HG03432 (cell line): ENCODE measurements around the gene TPCN1.

Experiments
- ATAC-seq: cut with Tn5 transposase; IDR thresholded peaks from one replicate; pipeline ENCODE4 v1.9.1; 2021; ENCODE audit warnings: mild to moderate bottlenecking, moderate library complexity; ENCODE audit not compliant: unreplicated experiment

Gene TPCN1

GRCh38 chr12:113239811-113240331 lies 18.6 kb downstream of the TPCN1 start:
- no peak for ATAC-seq

- no peak for ATAC-seq
Observed at GRCh38 chr12:113240395-113240794, 19.1 kb downstream of the TPCN1 start.

DNA sequence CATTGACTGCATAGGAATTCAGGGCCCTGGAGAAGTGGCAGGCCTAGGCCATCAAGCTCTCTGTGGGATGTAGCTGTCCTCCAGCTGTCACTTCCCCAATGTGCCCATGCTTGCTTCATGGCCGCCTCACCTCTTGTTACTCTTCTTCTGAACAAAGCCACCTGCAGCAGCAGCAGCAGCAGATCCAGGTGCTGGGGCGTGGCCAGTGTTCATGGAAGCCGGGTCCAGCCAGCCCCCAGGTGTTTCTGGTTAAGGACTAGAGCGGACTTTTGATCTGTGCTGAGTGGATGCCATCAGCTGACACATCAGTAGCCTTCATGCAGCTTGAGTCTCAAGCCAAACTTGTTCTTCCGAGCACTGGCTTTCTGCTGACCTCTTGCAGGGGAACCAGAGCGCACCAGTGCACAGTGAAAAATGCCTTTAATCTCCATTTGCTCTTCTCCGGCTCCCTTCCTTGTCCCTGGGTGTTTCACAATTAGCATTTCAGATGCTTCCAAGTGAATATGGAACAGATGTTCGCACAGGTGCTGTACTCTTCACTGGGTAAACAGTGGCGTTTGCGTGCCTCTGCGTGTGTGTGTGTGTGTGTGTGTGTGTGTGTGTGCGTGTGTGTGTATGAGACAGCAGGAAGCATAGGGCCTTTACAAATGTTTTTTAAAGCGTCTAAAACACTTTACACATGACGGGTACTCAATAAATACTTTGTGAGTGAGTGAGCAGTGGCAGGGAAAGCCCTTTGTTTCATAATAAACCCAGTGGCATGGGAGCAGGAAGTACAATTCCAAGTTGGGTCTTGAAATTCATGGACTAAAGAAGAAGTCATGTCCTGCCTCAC lies 20.1 kb downstream of the TPCN1 start:
- ATAC-seq: no peak

GRCh38 chr12:113242026-113242418 lies 20.8 kb downstream of the TPCN1 start:
- ATAC-seq: no peak

DNA sequence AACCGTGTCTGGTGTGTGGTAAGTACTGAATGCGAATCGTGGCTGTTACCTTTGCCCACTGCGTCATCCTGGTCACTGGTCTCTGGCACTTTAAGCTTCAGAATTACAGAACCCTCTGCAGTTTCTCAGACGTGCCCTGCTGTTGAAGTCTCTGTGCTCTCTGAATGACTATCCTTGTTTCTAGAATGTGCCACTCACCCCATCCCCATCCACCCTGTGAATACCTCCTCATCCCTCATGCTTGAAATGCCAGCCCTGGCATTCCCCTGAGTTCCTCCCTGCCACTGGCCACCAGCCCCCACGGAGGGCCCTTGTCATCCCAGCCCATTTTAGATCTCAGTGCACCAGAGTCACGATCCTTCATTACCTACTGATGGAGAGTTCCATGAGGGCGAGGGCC lies 21.3 kb downstream of the TPCN1 start:
- no peak for ATAC-seq

DNA sequence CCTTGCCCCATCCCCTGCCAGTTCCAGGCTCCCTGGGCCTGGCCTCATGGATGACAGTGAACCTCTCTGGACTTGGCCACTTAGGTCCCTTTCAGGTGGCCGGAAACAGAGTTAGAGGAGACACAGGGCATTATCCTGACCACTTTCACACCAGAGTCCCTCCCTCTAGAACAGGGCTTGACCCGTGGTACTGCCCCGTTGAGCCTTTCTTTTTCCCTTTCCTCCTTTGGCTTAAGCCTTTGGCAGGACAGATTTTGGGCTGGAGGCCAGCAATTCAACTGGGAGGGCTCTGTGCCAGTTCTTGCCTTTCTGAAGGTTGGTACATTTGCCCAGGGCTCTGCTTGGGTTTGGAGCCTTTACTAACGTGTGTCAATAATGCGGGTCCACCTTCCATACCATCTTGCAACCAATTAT lies 22.8 kb downstream of the TPCN1 start:
- ATAC-seq: no peak

GRCh38 chr12:113244478-113244958 lies 23.3 kb downstream of the TPCN1 start:
- no peak for ATAC-seq

- no peak for ATAC-seq
Observed at GRCh38 chr12:113245695-113246477, 24.6 kb downstream of the TPCN1 start.

GRCh38 chr12:113246478-113247122 lies 25.3 kb downstream of the TPCN1 start:
- no peak for ATAC-seq

GRCh38 chr12:113247123-113248050 lies 26.1 kb downstream of the TPCN1 start:
- no peak for ATAC-seq

DNA sequence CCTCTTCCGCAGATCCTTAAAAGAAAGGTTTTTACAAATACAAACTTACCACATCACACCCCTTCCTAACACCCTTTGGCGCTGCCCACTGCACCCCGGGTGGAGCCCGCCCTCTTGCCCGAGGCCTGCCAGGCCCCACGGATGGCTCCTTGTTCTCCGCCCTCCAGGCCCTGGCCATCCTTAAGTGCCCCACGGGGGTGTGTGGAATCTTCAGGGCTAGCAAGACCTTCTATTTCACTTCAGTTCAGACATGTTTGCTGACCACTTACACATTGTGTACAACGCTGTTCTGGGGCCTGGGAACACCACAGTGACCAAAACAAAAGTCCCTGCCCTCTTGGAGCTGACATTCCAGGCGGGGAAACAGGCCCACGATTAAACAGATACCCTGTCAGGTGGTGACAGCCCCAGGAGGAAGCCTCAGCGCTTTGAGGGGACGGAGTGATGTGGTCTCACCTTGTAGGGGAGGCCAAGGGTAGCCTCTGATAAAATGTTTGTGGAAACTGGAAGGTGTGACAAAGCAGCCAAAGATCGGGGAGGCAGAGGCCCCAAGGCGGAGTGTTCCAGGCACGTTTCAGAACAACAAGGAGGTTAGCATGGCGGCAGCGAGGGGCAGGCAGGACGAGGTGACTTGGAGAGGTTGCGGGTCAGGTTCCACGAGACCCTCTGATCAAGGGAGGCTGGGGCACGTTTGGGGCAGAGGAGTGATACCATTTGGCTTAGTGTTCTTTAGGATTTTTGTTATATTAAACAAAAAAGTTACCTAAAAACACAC lies 27.0 kb downstream of the TPCN1 start:
- ATAC-seq: no peak

DNA sequence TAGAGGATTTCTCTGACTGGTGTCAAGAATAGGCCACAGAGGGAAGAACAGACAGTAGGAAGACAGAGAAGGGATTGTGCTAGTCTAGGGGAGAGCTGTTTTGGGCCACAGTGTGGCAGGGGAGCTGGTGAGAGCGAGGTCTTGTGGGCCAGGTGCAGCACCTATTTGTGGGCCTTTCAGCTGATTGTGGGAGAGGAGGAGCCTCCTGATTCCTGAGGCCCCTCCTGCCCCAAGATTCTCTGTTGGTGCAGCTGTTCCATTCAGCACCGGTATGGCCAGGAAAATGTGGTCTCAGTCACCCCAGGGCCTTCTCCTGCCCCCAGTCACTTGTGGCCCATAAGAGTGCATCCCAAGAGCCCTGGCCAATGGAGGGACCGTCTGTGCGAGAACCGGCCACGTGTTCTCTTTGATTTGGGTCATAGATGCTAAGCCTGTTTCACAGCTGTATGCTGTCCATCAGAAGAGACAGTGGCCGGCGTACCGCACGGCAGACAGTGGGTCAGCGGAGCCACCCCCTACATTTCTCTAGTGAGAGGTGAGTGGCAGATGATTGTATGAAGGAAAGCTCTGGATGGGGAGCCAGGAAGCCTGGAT lies 27.7 kb downstream of the TPCN1 start:
- no peak for ATAC-seq

DNA sequence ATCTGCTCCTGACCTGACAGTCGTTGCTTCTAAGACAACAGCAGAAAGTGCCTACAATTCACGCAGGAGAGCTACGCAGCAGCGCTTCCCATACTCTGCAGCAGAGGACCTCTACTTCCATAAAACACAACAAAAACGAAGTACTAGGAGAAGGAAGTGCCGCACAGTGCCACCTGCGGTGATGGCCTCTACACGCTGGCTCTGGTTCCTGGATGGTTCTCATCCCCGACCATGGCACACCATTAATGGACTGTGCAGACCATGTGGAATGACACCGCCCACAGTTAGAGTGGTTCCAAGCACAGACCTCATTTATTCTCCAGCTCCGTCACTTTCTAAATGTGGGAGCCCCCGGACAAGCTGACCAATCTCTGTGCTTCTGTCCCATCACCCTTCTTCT lies 28.3 kb downstream of the TPCN1 start:
- no peak for ATAC-seq

GRCh38 chr12:113250045-113250444 lies 28.8 kb downstream of the TPCN1 start:
- no peak for ATAC-seq

DNA sequence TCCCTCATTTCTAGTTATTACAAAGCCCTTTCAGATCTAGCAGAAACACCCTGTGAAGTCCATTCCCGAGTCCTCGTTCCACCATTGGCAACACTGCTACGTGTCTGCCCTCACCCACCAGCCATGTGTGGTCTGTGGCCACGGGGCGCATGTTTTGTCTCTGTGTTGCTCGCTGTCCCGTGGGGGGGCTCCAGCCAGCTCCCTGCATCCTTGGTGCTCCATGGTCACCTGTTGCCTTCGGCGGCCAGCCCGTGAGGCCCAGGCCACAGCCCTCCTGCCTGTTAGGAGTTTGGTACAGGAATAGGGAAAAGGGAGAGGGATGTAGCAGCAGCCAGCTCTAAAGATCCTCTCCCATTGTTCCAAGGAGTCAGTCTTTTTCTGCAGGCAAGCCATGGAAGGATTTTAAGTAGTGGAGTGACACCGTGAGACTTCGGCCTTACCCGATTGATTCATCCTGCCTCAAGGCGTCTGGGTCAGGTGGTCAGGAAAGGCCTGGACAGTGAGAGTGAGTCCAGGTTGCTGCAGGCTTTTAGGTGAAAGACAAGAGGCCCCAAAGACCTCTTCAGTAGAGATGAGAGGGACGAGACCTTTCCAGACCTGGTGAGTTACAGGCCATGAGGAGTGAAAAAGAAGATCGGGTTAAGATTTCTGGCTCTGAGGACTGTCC lies 30.3 kb downstream of the TPCN1 start:
- no peak for ATAC-seq

- ATAC-seq: no peak
Observed at GRCh38 chr12:113252494-113252893, 31.2 kb downstream of the TPCN1 start.

DNA sequence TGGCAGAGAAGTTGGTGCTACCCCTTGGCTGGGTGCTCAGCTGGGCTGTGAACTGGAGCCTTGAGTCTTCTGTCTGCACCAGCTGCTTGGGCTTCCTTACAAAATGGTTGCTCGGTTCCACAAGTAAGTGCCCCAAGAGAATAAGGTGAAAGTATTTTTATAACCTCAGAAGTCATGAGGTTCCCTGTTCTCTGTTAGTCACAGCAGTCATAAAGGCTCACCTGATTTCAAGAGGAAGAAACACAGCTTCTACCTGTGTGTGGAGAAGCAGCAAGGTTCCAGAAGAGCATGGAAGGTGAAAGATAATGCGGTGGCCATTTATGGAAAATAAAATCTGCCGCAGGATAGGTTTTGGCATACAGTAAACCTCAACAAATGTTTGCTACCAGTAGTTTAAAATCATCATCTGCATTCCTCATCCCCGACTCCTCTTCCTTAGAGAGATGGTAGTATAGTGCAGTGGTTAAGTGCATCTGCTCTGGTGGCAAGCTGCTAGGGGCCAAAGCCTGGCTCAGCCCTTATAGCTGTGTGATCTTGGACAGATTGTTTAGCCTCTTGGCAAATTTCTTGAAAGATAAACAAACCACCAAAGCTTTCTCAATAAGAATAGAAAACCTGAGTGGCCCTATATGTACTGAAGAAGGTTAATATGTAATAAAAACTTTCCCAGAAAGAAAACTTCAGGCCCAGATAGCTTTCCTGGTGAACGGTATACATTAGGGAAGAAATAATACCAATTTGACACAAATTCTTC lies 32.4 kb downstream of the TPCN1 start:
- ATAC-seq: no peak

DNA sequence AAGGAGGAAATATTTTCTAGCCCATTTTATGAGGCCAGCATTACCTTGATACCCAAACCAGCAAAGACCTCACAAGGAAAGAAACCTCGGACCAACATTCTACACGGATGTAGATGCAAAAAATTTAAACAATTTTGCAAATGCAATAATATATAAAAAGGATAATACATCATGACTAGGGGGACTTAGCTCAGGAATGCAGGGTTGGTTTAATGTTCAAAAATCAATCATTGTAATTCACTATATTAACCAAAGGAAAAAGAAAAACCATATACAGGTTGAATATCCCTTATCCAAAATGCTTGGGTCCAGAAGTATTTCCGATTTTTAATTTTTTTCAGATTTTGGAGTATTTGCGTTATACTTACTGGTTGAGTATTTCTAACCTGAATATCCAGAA lies 33.0 kb downstream of the TPCN1 start:
- ATAC-seq: no peak
